HepG2 (cell line): ENCODE measurements around the gene GPLD1. TPM values are rescaled to one million over a fixed set of nuclear protein-coding genes. Genes with fewer than 3 reads are reported as not detected.
A peak's percentile ranks its signal among the peaks of the same experiment; 100 is the strongest.

Experiments
- ARHGAP35 ChIP-seq: sonication (generic); formaldehyde crosslinking; IDR thresholded peaks from 2 replicates; pipeline ENCODE4 v1.9.0; 2022; ENCODE audit warnings: mild to moderate bottlenecking, inconsistent platforms, moderate library complexity, missing genetic modification reagents, borderline replicate concordance
- ATRX ChIP-seq: sonication (generic); formaldehyde crosslinking; IDR thresholded peaks from 2 replicates; pipeline ENCODE4 v1.4.0; 2020; ENCODE audit warnings: missing genetic modification reagents, borderline replicate concordance
- BORCS8-MEF2B ChIP-seq: sonication (generic); formaldehyde crosslinking; IDR thresholded peaks from 2 replicates; pipeline ENCODE4 v1.8.0; 2022; ENCODE audit warnings: mild to moderate bottlenecking, missing genetic modification reagents
- EEA1 ChIP-seq: sonication (generic); formaldehyde crosslinking; IDR thresholded peaks from 2 replicates; pipeline ENCODE4 v1.5.1; 2020; ENCODE audit warnings: mild to moderate bottlenecking, missing genetic modification reagents, borderline replicate concordance
- HDAC2 ChIP-seq: sonication (generic); formaldehyde crosslinking; IDR thresholded peaks from 2 replicates; pipeline ENCODE4 v1.4.0; 2020; ENCODE audit warnings: missing genetic modification reagents
- KDM2A ChIP-seq: sonication (generic); formaldehyde crosslinking; IDR thresholded peaks from 2 replicates; pipeline ENCODE4 v1.4.0; 2020; ENCODE audit warnings: low read depth, missing genetic modification reagents, borderline replicate concordance
- MEIS2 ChIP-seq: sonication (generic); formaldehyde crosslinking; IDR thresholded peaks from 2 replicates; pipeline ENCODE4 v1.9.0; 2021; ENCODE audit warnings: mild to moderate bottlenecking, missing genetic modification reagents
- POLR2G ChIP-seq: fragments of 200-400 bp; formaldehyde crosslinking; IDR thresholded peaks from 2 replicates; pipeline ENCODE4 v1.6.1; 2018; ENCODE audit warnings: mild to moderate bottlenecking, low read depth, low read length, moderate library complexity
- SNRNP70 ChIP-seq: fragments of 200-400 bp; formaldehyde crosslinking; IDR thresholded peaks from 2 replicates; pipeline ENCODE4 v1.6.1; 2017; ENCODE audit warnings: mild to moderate bottlenecking, low read depth, low read length, moderate library complexity
- ZFP37 ChIP-seq: sonication (generic); formaldehyde crosslinking; IDR thresholded peaks from 2 replicates; pipeline ENCODE4 v1.4.0; 2020; ENCODE audit warnings: missing genetic modification reagents, borderline replicate concordance
- ZKSCAN5 ChIP-seq: sonication (generic); formaldehyde crosslinking; IDR thresholded peaks from 2 replicates; pipeline ENCODE4 v1.5.1; 2020; ENCODE audit warnings: mild to moderate bottlenecking, missing genetic modification reagents
- ZNF232 ChIP-seq: sonication (generic); formaldehyde crosslinking; IDR thresholded peaks from 2 replicates; pipeline ENCODE4 v1.4.0; 2020; ENCODE audit warnings: missing genetic modification reagents, borderline replicate concordance
- ZNF333 ChIP-seq: sonication (generic); formaldehyde crosslinking; IDR thresholded peaks from 2 replicates; pipeline ENCODE4 v1.4.0; 2020; ENCODE audit warnings: mild to moderate bottlenecking, missing genetic modification reagents, borderline replicate concordance
- ZNF510 ChIP-seq: sonication (generic); formaldehyde crosslinking; IDR thresholded peaks from 2 replicates; pipeline ENCODE4 v1.4.0; 2020; ENCODE audit warnings: low read depth, mild to moderate bottlenecking, missing genetic modification reagents
- ZNF546 ChIP-seq: sonication (generic); formaldehyde crosslinking; conservative IDR thresholded peaks from 2 replicates; pipeline ENCODE4 v1.8.1; 2023; ENCODE audit warnings: mild to moderate bottlenecking, missing genetic modification reagents
- ZNF841 ChIP-seq: sonication (generic); formaldehyde crosslinking; IDR thresholded peaks from 2 replicates; pipeline ENCODE4 v1.8.1; 2023; ENCODE audit warnings: missing genetic modification reagents, borderline replicate concordance
- polyA plus RNA-seq, 8 experiments: library from polyadenylated mRNA; depleted of rRNA in 3 of 8; stranded (reverse) in 7 of 8; unstranded in 1 of 8; fragments of >200 nt; fragmentation: Illumina TruSeq in 4 of 8; extraction: Trizol in 4 of 8; gene quantifications; 2 replicates each; pipeline versions ENCODE4 v1.2.1 to v1.2.3, GENCODE V29; 2011 to 2016; ENCODE audit warnings: low read depth in 4 of 8, missing spikeins in 1 of 8, mixed read lengths in 1 of 8; ENCODE audit not compliant: insufficient read depth in 1 of 8
- total RNA-seq, 5 experiments: library from RNA; depleted of rRNA; stranded (reverse); fragments of >200 nt; fragmentation: Illumina TruSeq; extraction: Trizol; gene quantifications; 2 replicates each; pipeline ENCODE4 v1.2.3, GENCODE V29; 2016; ENCODE audit warnings: low read depth in 1 of 5
- TF ChIP-seq, protein P1 (sequence below): sonication (generic); formaldehyde crosslinking; IDR thresholded peaks from 2 replicates; pipeline ENCODE4 v1.4.0; 2020; ENCODE audit warnings: mild to moderate bottlenecking, missing genetic modification reagents
- TF ChIP-seq, protein P2 (sequence below): sonication (generic); formaldehyde crosslinking; IDR thresholded peaks from 2 replicates; pipeline ENCODE4 v1.4.0; 2020; ENCODE audit warnings: mild to moderate bottlenecking, low read depth, missing genetic modification reagents
- TF ChIP-seq, protein P3 (sequence below): sonication (generic); formaldehyde crosslinking; IDR thresholded peaks from 2 replicates; pipeline ENCODE4 v1.4.0; 2020; ENCODE audit warnings: mild to moderate bottlenecking, low read depth, missing genetic modification reagents
- TF ChIP-seq, protein P4 (sequence below): sonication (generic); formaldehyde crosslinking; IDR thresholded peaks from 2 replicates; pipeline ENCODE4 v1.4.0; 2020; ENCODE audit warnings: missing genetic modification reagents, low read depth, mild to moderate bottlenecking, borderline replicate concordance
- TF ChIP-seq, protein P5 (sequence below): sonication (generic); formaldehyde crosslinking; IDR thresholded peaks from 2 replicates; pipeline ENCODE4 v1.5.0; 2020; ENCODE audit warnings: mild to moderate bottlenecking, missing genetic modification reagents, borderline replicate concordance

GPLD1 gene
- total and polyA plus RNA-seq, 2 of the 13 experiments (the other 11 are each of a cell fraction or from before 2014, with no cell fraction given), result 6.2 to 7.6 TPM

DNA sequence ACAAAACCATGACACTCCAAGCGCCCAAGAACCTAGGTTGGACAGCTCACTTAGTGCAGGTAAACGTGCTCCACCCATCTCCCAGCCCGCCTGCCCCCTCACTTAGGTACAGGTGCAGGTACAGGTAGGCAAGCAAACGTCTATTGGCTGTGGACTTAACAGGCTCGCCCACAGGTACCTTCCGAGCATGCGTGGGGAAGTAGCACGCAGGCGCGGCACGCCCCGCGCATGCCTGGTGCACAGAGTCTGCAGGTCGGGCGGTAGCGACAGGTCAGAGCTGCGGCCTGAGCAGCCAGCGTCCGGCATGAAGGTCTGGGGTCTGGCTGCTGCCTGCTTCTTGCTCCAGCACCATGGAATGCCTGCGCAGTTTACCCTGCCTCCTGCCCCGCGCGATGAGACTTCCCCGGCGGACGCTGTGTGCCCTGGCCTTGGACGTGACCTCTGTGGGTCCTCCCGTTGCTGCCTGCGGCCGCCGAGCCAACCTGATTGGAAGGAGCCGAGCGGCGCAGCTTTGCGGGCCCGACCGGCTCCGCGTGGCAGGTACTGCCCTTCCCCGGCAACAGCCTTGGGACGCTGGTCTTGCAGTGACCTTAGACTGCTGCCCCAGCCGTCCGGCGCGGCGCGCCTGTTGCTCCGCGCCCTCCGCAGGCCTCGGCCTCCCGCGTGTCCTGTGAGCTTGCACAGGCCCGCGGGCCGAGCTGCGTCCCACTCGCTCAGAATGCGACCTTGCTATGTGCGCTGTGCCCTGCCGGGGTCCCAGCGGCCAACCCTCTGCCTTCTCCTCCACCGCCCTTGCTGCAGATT lies 86.5 kb downstream of the GPLD1 start, which contains the start of gene MRS2 (continued):
- TF ChIP-seq, protein P1, sequence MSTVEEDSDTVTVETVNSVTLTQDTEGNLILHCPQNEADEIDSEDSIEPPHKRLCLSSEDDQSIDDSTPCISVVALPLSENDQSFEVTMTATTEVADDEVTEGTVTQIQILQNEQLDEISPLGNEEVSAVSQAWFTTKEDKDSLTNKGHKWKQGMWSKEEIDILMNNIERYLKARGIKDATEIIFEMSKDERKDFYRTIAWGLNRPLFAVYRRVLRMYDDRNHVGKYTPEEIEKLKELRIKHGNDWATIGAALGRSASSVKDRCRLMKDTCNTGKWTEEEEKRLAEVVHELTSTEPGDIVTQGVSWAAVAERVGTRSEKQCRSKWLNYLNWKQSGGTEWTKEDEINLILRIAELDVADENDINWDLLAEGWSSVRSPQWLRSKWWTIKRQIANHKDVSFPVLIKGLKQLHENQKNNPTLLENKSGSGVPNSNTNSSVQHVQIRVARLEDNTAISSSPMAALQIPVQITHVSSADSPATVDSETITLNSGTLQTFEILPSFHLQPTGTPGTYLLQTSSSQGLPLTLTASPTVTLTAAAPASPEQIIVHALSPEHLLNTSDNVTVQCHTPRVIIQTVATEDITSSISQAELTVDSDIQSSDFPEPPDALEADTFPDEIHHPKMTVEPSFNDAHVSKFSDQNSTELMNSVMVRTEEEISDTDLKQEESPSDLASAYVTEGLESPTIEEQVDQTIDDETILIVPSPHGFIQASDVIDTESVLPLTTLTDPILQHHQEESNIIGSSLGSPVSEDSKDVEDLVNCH, result no peak; the same call in 1 of the 2 replicates
- TF ChIP-seq SNRNP70, result no peak
- TF ChIP-seq, protein P2, sequence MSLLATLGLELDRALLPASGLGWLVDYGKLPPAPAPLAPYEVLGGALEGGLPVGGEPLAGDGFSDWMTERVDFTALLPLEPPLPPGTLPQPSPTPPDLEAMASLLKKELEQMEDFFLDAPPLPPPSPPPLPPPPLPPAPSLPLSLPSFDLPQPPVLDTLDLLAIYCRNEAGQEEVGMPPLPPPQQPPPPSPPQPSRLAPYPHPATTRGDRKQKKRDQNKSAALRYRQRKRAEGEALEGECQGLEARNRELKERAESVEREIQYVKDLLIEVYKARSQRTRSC (CRISPR knock-in tag), result peak; percentile 99
- TF ChIP-seq ZNF510, result peak; percentile 99; the same call in 1 of the 2 replicates
- TF ChIP-seq ARHGAP35 (CRISPR knock-in tag), result peak; percentile 58
- TF ChIP-seq ZNF841 (CRISPR knock-in tag), result no peak
- peak; percentile 98; the same call in 1 of the 2 replicates for TF ChIP-seq ZNF333 (CRISPR knock-in tag)
- peak; percentile 55 for TF ChIP-seq ZNF546
- peak; percentile 98 for TF ChIP-seq POLR2G
- TF ChIP-seq ZNF232 (CRISPR knock-in tag), result peak; percentile 94
- peak; percentile 91 for TF ChIP-seq MEIS2
- peak; percentile 97 for TF ChIP-seq KDM2A (CRISPR knock-in tag)
- TF ChIP-seq EEA1 (CRISPR knock-in tag), result peak; percentile 97
- peak; percentile 91 for TF ChIP-seq ZFP37
- TF ChIP-seq, protein P3, sequence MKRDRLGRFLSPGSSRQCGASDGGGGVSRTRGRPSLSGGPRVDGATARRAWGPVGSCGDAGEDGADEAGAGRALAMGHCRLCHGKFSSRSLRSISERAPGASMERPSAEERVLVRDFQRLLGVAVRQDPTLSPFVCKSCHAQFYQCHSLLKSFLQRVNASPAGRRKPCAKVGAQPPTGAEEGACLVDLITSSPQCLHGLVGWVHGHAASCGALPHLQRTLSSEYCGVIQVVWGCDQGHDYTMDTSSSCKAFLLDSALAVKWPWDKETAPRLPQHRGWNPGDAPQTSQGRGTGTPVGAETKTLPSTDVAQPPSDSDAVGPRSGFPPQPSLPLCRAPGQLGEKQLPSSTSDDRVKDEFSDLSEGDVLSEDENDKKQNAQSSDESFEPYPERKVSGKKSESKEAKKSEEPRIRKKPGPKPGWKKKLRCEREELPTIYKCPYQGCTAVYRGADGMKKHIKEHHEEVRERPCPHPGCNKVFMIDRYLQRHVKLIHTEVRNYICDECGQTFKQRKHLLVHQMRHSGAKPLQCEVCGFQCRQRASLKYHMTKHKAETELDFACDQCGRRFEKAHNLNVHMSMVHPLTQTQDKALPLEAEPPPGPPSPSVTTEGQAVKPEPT, result peak; percentile 95
- TF ChIP-seq, protein P4, sequence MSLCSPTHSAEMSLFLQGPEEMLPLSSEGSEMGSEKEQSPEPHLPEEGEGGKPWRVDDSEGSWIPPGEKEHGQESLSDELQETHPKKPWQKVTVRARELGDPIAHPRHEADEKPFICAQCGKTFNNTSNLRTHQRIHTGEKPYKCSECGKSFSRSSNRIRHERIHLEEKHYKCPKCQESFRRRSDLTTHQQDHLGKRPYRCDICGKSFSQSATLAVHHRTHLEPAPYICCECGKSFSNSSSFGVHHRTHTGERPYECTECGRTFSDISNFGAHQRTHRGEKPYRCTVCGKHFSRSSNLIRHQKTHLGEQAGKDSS (CRISPR knock-in tag), result peak; percentile 97; the same call in 1 of the 2 replicates
- TF ChIP-seq, protein P5, sequence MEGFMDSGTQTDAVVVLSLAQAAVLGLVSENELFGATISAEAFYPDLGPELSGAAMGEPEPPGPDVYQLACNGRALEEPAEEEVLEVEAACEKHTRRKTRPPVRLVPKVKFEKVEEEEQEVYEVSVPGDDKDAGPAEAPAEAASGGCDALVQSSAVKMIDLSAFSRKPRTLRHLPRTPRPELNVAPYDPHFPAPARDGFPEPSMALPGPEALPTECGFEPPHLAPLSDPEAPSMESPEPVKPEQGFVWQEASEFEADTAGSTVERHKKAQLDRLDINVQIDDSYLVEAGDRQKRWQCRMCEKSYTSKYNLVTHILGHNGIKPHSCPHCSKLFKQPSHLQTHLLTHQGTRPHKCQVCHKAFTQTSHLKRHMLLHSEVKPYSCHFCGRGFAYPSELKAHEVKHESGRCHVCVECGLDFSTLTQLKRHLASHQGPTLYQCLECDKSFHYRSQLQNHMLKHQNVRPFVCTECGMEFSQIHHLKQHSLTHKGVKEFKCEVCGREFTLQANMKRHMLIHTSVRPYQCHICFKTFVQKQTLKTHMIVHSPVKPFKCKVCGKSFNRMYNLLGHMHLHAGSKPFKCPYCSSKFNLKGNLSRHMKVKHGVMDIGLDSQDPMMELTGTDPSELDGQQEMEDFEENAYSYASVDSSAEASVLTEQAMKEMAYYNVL, result peak; percentile 85
- TF ChIP-seq ATRX (CRISPR knock-in tag), result no peak
- peak; percentile 98 for TF ChIP-seq BORCS8-MEF2B (CRISPR knock-in tag)
- TF ChIP-seq ZKSCAN5 (CRISPR knock-in tag), result peak; percentile 46; the same call in 1 of the 2 replicates
- peak; percentile 25 for TF ChIP-seq HDAC2 (CRISPR knock-in tag)
